GM12873 (cell line): ENCODE results near the gene ACOD1.

ENCODE experiments used
- CTCF ChIP-seq: IDR thresholded peaks from 2 replicates; pipeline ENCODE4 v1.5.1; 2012; ENCODE audit warnings: low read depth, mild to moderate bottlenecking, moderate library complexity, low read length, control low read depth; ENCODE audit not compliant: insufficient read depth; ENCODE audit errors: missing control alignments

Gene ACOD1

GRCh38 chr13:76969488-76970365 lies 21.4 kb downstream of the ACOD1 start:
- TF ChIP-seq CTCF = no peak

DNA sequence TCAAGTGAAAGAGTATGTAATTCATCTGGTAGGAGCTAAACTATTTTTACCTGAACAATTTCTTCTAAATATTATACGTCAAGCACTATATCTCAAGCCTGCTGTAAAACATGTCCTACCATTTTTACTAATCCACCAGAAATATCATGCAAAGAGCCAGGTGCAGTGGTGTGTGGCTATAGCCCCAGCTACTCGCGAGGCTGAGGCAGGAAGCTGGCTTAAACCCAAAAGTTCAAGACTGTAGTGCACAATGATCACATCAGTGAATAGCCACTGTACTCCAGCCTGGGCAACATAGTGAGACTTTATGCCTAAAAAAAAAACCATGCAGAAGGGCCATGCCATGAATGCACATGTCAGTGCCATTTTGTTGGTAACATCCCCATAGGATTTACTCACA lies 22.9 kb downstream of the ACOD1 start:
- TF ChIP-seq CTCF = no peak

DNA sequence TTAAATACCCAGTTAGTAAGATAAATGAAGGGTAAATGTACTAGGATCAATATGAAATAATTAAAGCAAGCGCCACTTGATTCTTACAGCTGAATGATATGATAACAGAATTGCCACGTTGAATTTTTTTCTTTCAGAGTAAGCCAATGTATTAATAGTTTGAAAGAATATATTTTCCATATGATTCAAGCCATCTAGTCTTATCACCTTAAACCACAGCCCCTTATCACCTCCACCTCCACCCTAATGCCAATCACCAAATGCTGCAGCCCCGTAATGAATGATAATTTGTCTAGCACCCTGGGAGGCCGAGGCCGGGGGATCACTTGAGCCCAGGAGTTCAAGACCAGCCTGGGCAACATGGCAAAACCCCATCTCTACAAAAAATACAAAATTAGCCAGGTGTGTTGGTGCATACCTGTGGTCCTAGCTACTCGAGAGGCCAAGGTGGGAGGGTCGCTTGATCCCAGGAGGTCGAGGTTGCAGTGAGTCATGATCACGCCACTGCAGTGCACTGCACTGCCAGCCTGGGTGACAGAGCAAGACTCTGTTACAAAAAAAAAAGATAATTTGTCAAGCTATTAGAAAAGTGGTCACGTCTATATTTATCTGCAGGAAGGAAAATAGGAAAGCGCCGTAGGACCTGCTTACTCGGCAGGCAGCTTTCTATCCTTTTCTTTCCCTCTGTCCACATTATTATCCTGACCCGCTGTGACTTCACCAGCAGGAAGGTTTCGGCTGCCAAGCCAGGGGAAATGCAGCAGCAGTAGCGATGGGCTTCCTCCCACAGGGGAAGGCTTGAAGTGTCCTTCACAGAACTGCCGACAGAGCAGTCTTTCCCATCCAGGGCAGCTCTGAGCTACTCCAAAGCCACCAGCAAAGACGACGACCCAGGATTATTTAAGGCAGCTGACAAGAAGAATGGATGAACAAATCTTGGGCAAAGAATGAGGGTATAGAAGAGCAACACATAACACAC lies 23.8 kb downstream of the ACOD1 start:
- no peak for TF ChIP-seq CTCF

GRCh38 chr13:76973920-76974617 lies 25.8 kb downstream of the ACOD1 start:
- no peak for TF ChIP-seq CTCF

GRCh38 chr13:76974618-76974975 lies 26.3 kb downstream of the ACOD1 start:
- TF ChIP-seq CTCF = no peak

- TF ChIP-seq CTCF = no peak
These were observed 27.6 kb downstream of the ACOD1 start for GRCh38 chr13:76975863-76976262.

- no peak for TF ChIP-seq CTCF
These were observed 28.2 kb downstream of the ACOD1 start for GRCh38 chr13:76976490-76976889.
